Memory B cell (primary cell): Measurements from ENCODE around the gene ACVR1.

Experiments
- ATAC-seq: fragments of 150-1000 bp; cut with Tn5 transposase; 2 replicates; pipeline ENCODE4 v1.10.0; 2021; ENCODE audit warnings: low read depth, mild to moderate bottlenecking, moderate library complexity
- DNase-seq, 2 donors: peaks; one replicate each; pipeline ENCODE4 v3.0.0; 2022; ENCODE audit warnings: low spot score in 2 of 2
- H3K27ac Mint-ChIP-seq: one replicate; pipeline ENCODE4 v1.8.0; 2022; ENCODE audit warnings: mild to moderate bottlenecking, moderate library complexity, mixed read lengths
- H3K27me3 Mint-ChIP-seq: one replicate; pipeline ENCODE4 v1.8.0; 2022; ENCODE audit warnings: mixed read lengths
- H3K36me3 Mint-ChIP-seq: one replicate; pipeline ENCODE4 v1.8.0; 2022; ENCODE audit warnings: mild to moderate bottlenecking, mixed read lengths
- H3K4me1 Mint-ChIP-seq: one replicate; pipeline ENCODE4 v1.8.0; 2022; ENCODE audit warnings: mixed read lengths
- H3K4me3 Mint-ChIP-seq: one replicate; pipeline ENCODE4 v1.8.0; 2022; ENCODE audit warnings: mild to moderate bottlenecking, moderate library complexity, mixed read lengths
- H3K9me3 Mint-ChIP-seq: one replicate; pipeline ENCODE4 v1.8.0; 2022; ENCODE audit warnings: mixed read lengths

ACVR1 gene

GRCh38 chr2:157877761-157878400 lies 1.8 kb upstream of the ACVR1 start:
- Mint-ChIP-seq H3K4me3 (peak overlapping the region; percentile 85), H3K9me3 (no peaks in the 10 kb centered on the region), H3K4me1 (peaks cover 20% of the 10 kb centered on the region), H3K27me3 (no peaks in the 10 kb centered on the region), H3K27ac (no peak overlapping the region), H3K36me3 (no peaks in the 10 kb centered on the region)
- no peak for DNase-seq
- ATAC-seq = no peak

- Mint-ChIP-seq H3K4me1 (peaks cover 23% of the 10 kb centered on the region), H3K27ac (peak overlapping the region; percentile 2), H3K36me3 (no peaks in the 10 kb centered on the region), H3K27me3 (no peaks in the 10 kb centered on the region), H3K4me3 (peak overlapping the region; percentile 85), H3K9me3 (no peaks in the 10 kb centered on the region)
- DNase-seq (no peak), ATAC-seq (no peak)
Measured at GRCh38 chr2:157876786-157877138, 632 bp upstream of the ACVR1 start.

- peak overlapping the region; percentile 82 for H3K27ac Mint-ChIP-seq
- H3K36me3 Mint-ChIP-seq = no peaks in the 10 kb centered on the region
- H3K4me1 Mint-ChIP-seq = peaks cover 26% of the 10 kb centered on the region
- no peaks in the 10 kb centered on the region for H3K9me3 Mint-ChIP-seq
- ATAC-seq (peak; percentile 59), DNase-seq (peak; percentile 46 to 75)
- no peaks in the 10 kb centered on the region for H3K27me3 Mint-ChIP-seq
- peak overlapping the region; percentile 95 for H3K4me3 Mint-ChIP-seq
Measured at GRCh38 chr2:157875641-157876065, 477 bp downstream of the ACVR1 start.

- no peaks in the 10 kb centered on the region for H3K36me3 Mint-ChIP-seq
- no peak for ATAC-seq
Measured at GRCh38 chr2:157874997-157875640, 1.0 kb downstream of the ACVR1 start.

GRCh38 chr2:157874348-157874747 lies 1.8 kb downstream of the ACVR1 start:
- no peaks in the 10 kb centered on the region for H3K36me3 Mint-ChIP-seq
- no peak overlapping the region for H3K4me3 Mint-ChIP-seq
- H3K27ac Mint-ChIP-seq = no peak overlapping the region
- peaks cover 30% of the 10 kb centered on the region for H3K4me1 Mint-ChIP-seq
- DNase-seq (no peak), ATAC-seq (no peak)
- no peaks in the 10 kb centered on the region for H3K27me3 Mint-ChIP-seq
- H3K9me3 Mint-ChIP-seq = no peaks in the 10 kb centered on the region

More at GRCh38 chr2:157874997-157875640, 1.0 kb downstream of the ACVR1 start:
- peak overlapping the region; percentile 95 for H3K4me3 Mint-ChIP-seq
- no peaks in the 10 kb centered on the region for H3K27me3 Mint-ChIP-seq
- peaks cover 26% of the 10 kb centered on the region for H3K4me1 Mint-ChIP-seq
- H3K9me3 Mint-ChIP-seq = no peaks in the 10 kb centered on the region
- DNase-seq = no peak
- peak overlapping the region; percentile 82 for H3K27ac Mint-ChIP-seq

- Mint-ChIP-seq H3K36me3 (no peaks in the 10 kb centered on the region), H3K27ac (no peak overlapping the region), H3K9me3 (no peaks in the 10 kb centered on the region), H3K4me1 (peaks cover 36% of the 10 kb centered on the region), H3K27me3 (no peaks in the 10 kb centered on the region), H3K4me3 (no peak overlapping the region)
- ATAC-seq = no peak
- DNase-seq = no peak
Measured at GRCh38 chr2:157872791-157873190, 3.3 kb downstream of the ACVR1 start.

DNA sequence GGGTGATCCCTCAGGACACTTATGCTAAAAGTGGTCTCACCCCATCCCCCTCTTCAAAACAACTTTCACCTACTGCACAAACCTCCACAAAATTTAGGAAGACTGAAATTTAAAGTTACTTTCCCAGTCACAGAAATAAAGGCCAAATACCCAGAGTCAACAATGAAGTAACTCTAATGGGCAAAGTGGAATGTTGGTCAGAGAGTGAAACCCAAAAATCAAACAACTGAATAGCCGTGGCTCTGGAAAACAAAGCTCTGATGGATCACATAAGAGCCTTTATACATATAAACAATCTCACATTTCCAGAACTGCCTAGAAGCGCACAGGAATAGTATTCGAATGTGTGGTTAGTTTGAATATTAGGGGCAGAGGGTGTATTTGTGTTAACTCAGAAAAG lies 4.7 kb downstream of the ACVR1 start:
- Mint-ChIP-seq H3K9me3 (no peaks in the 10 kb centered on the region), H3K27me3 (no peaks in the 10 kb centered on the region), H3K4me1 (peaks cover 36% of the 10 kb centered on the region), H3K4me3 (no peak overlapping the region), H3K27ac (no peak overlapping the region), H3K36me3 (no peaks in the 10 kb centered on the region)
- DNase-seq = no peak
- no peak for ATAC-seq

DNA sequence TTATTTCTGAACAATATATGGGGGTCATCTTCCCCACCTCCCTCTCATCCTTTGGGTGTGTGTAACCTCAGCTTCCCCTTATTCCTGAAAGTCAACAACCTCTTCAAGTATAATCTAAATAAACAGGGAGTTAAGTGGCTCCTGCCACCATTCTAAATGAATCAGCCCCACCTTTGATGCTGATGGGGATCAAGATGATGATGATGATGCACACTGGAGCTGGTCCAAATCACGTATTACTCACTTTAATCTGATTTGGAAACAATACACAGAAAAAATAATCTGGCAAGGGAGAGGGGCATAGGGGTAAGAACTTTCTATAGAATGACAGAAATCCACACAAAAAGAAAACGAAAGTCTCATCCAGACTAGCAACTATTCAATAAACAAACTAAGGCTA lies 7.1 kb downstream of the ACVR1 start:
- Mint-ChIP-seq H3K9me3 (no peaks in the 10 kb centered on the region), H3K36me3 (no peaks in the 10 kb centered on the region), H3K27ac (no peak overlapping the region), H3K4me1 (peaks cover 28% of the 10 kb centered on the region), H3K4me3 (no peak overlapping the region), H3K27me3 (no peaks in the 10 kb centered on the region)
- no peak for ATAC-seq
- no peak for DNase-seq

GRCh38 chr2:157867703-157868102 lies 8.4 kb downstream of the ACVR1 start:
- no peak for DNase-seq
- H3K27ac Mint-ChIP-seq = no peak overlapping the region
- no peaks in the 10 kb centered on the region for H3K9me3 Mint-ChIP-seq
- no peak for ATAC-seq
- peaks cover 22% of the 10 kb centered on the region for H3K4me1 Mint-ChIP-seq
- no peaks in the 10 kb centered on the region for H3K27me3 Mint-ChIP-seq
- no peak overlapping the region for H3K4me3 Mint-ChIP-seq
- H3K36me3 Mint-ChIP-seq = no peaks in the 10 kb centered on the region

DNA sequence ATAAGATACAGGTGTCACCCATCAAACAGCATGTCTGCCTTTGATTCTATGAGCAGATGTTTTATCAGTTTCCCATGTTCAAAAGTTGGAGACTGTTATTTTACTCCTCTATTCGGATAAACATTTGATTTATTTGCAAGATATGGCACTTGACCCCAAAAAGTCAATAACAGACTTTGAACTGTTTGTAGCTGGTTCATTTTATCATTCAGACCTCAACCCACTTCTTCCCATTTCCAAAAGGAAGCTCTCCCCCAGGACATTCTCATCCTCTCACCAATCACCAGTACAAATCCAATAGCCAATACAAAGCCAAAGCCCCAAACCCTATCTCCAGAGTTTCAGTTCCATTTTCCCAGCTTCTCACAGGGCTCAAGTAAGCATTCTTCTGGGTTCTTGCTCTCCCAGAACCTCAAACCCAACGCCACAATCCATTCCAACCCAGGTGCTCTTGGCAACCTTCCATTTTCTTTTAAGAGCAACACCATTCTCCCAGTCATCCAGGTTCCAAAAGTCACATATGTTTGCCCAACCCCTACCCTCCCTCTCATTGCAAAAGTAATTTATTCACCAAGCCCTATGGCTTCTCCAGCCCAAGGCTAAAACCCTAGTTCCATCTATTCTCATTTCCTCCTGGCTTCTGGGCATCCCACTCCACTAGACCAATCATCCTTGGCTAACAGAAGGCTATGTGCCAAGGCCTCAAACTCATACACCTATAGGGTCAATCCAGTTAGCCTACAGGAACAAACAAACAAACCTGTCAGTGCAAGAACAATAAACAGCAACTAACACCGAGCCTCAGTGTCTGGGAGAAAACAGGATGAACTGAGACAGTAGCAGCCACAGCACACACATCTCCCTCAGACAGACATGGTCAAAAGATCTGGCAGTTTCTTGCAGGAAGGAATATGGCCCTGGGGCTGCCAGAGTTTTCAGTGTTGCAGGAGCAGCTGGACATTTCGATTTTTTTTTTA lies 9.2 kb downstream of the ACVR1 start:
- Mint-ChIP-seq H3K4me1 (peaks cover 21% of the 10 kb centered on the region), H3K9me3 (no peaks in the 10 kb centered on the region), H3K27ac (no peak overlapping the region), H3K4me3 (no peak overlapping the region), H3K36me3 (no peaks in the 10 kb centered on the region), H3K27me3 (no peaks in the 10 kb centered on the region)
- DNase-seq (no peak), ATAC-seq (no peak)

DNA sequence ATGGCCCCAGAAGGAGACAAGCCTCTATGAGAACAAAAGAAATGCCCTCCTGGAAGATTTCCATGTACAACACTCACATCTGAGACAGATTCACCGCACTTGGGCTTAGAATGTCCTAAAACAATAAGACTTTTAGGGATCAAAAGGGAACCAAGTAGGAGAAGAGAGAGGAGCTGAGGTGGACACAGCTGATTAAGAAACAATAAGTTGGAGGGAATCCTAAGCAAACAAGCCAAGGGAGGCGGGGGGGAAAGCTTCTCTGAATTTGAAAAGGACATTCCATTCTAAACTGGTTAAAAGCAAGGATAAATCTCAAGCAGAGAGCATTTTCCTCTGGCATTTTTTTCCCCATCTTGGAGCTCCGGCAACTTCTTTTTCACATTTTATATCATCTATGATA lies 9.9 kb downstream of the ACVR1 start:
- Mint-ChIP-seq H3K9me3 (no peaks in the 10 kb centered on the region), H3K27me3 (no peaks in the 10 kb centered on the region), H3K4me1 (peaks cover 22% of the 10 kb centered on the region), H3K36me3 (no peaks in the 10 kb centered on the region), H3K4me3 (no peak overlapping the region), H3K27ac (no peak overlapping the region)
- DNase-seq (no peak), ATAC-seq (no peak)

DNA sequence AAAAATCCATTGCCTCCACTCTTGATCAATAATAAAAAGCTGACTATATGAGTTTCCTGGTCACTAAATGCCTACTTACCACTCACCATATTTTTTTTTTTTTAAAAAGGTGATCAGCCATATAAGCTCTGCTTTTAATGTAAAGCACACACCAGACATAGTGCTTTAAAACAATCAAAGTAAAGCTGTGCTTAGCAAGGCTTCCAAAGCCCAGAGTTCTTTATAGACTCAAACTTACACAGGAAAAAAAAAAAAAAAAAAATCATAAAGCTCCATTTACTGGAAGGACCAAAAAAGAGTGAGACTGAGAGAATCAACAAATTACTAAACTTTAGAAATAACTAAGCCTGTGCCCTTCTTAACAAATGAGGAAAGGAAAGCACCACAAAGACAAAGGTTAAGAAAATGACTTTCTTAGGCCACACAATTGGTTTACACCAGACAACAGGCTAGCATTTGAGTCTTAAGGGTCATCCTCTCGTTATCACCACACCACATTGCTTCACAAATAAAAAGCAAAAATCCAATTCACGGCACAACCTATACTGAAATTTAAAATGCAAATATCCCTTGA lies 11.2 kb downstream of the ACVR1 start:
- H3K4me1 Mint-ChIP-seq = peaks cover 21% of the 10 kb centered on the region
- no peak overlapping the region for H3K4me3 Mint-ChIP-seq
- no peak for ATAC-seq
- H3K9me3 Mint-ChIP-seq = no peaks in the 10 kb centered on the region
- DNase-seq = no peak
- no peaks in the 10 kb centered on the region for H3K27me3 Mint-ChIP-seq
- peak overlapping the region; percentile 8 for H3K27ac Mint-ChIP-seq
- no peaks in the 10 kb centered on the region for H3K36me3 Mint-ChIP-seq

GRCh38 chr2:157858846-157859245 lies 17.3 kb downstream of the ACVR1 start:
- H3K4me1 Mint-ChIP-seq = peaks cover 6% of the 10 kb centered on the region
- no peak overlapping the region for H3K4me3 Mint-ChIP-seq
- DNase-seq = no peak
- no peak for ATAC-seq
- no peak overlapping the region for H3K27ac Mint-ChIP-seq
- no peaks in the 10 kb centered on the region for H3K9me3 Mint-ChIP-seq
- H3K27me3 Mint-ChIP-seq = no peaks in the 10 kb centered on the region
- H3K36me3 Mint-ChIP-seq = peaks cover 10% of the 10 kb centered on the region

- Mint-ChIP-seq H3K27me3 (no peaks in the 10 kb centered on the region), H3K4me1 (peaks cover 10% of the 10 kb centered on the region), H3K4me3 (no peak overlapping the region), H3K9me3 (no peaks in the 10 kb centered on the region), H3K27ac (no peak overlapping the region), H3K36me3 (peaks cover 10% of the 10 kb centered on the region)
- DNase-seq (no peak), ATAC-seq (no peak)
Measured at GRCh38 chr2:157857881-157858280, 18.2 kb downstream of the ACVR1 start.
